Sigmoid colon (tissue), 4 donors: ENCODE results near the gene ZFHX2.

Experiments used
- CTCF ChIP-seq, 4 experiments: fragments of 450-650 bp in 3 of 4; fragments of 200-600 bp in 1 of 4; IDR thresholded peaks; one replicate each; pipeline ENCODE4 v1.5.1; 2016 to 2019; ENCODE audit warnings: antibody characterized with exemption in 4 of 4, mild to moderate bottlenecking in 3 of 4, moderate library complexity in 2 of 4
- EP300 ChIP-seq, 4 donors: sonication (generic); formaldehyde crosslinking; IDR thresholded peaks; one replicate each; pipeline ENCODE4 v1.6.1; 2017; ENCODE audit warnings: antibody characterized with exemption in 4 of 4

DNA sequence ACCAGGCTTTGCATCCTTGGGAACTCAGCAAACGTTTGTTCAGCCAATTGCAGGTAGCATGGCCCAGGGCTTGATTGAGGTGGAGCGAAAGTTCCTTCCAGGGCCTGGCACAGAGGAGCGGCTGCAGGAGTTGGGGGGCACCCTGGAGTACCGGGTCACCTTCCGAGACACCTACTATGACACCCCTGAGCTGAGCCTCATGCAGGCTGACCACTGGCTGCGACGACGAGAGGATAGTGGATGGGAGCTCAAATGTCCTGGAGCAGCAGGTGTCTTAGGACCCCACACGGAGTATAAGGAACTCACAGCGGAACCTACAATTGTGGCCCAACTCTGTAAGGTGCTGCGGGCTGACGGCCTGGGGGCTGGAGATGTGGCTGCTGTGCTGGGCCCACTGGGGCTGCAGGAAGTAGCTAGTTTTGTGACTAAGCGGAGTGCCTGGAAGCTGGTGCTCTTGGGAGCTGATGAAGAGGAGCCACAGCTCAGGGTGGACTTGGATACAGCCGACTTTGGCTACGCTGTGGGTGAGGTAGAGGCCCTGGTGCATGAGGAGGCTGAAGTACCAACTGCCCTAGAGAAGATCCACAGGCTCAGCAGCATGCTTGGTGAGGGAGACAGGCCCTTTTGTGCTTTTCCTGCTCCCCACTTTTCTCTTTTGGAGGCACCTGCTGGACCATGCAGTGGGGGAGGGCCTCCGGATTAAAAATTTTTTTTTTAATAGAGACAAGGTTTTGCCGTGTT, 5.3 kb upstream of the ZFHX2 start:
- TF ChIP-seq CTCF (IDR thresholded peaks at IDR 0.05) (no peak), EP300 (IDR thresholded peaks at IDR 0.05) (no peak)
